HG03095 (cell line): ENCODE measurements around the gene SPC24.
"Not testable (repeated sequence)": the region's sequence is repeated elsewhere in the genome, so short reads cannot be mapped to it uniquely, and the experiment has no call there.

Experiments
- ATAC-seq: cut with Tn5 transposase; IDR thresholded peaks from one replicate; pipeline ENCODE4 v1.9.1; 2021; ENCODE audit warnings: moderate library complexity; ENCODE audit not compliant: unreplicated experiment

SPC24 gene

DNA sequence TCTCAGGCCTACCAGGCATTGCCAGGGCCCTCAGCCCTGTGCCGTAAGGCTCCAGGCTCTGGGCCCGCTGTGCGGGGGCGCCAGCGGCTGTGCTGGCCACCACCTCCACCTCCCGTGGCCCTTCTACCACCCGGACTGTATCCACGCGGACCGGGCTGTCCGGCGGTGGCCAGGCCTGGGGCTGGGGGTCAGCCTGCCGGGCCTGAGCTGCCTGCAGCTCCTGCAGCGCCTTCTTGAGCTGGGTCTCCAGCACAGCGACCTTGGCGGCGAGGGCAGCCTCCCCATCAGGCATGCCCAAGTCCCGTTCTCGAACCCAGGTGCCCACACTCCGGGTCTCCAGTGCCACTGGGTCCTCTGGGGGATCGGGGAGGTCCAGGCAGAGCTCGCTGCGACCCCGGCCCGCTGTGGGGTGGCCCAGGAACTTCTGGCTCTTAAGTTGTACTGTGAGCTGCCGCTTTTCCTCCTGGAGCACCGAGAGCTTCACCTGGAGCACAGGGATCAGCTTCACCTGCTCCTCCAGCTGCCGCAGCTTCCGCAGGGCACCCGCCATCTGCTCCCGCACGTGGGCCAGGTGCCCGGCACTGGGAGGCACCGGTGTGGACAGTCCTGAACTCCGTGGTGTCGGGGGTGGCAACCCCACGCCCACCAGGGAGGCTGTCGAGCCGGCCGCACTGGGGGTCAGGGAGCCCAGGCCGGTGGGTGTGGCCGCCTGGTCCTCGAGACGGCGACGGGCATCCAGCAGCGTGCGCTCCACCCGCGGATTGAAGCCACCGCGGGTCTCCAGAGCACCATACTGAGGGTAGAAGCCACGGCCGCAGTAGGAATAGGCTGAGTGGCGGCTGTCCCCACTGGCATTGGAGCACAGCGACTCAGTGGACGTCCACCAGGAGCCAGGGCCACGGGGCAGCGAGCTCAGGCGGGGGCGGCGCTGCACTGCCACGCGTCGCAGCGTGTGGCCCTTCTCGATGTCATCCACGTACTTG is 37.7 kb upstream of the SPC24 start:
- ATAC-seq, result no peak

GRCh38 chr19:11191934-11192333 is 36.4 kb upstream of the SPC24 start:
- no peak for ATAC-seq

DNA sequence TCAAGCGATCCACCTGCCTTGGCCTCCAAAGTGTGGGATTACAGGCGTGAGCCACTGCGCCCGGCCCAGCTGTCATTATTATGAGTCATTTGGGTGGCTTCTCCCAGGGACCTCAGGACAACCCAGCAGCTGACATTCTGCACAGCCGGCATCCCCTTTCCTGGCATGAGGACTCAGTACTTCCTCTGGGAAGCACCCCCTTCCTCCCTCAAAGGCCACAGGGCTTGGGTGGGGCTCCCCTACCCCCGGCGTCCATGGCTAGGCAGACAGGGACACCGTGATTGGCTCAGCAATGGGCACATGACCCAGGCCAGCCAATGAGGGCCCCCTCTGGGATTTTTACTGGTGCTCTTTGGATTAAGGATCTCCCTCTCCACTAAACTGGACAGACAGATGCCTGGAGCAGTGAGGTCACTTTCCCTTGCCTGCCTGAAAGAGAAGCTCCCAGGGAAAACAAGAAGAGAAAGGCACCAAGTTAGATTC is 35.7 kb upstream of the SPC24 start:
- no peak for ATAC-seq

DNA sequence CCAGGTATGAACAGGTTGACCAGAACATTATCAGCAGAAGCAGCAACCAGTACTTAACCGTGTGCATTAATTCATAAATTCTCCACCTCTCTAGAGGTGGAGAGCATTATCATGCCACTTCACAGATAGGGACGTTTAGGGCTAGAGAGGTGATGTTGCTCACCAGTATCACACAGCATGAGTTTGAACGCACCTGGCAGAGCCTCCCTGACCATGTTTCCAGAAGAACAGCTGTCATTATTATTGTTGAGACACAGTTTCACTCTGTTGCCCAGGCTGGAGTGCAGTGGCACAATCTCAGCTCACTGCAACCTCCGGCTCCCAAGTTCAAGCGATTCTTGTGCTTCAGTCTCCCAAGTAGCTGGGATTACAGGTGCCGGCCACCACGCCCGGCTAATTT is 34.9 kb upstream of the SPC24 start:
- no peak for ATAC-seq

DNA sequence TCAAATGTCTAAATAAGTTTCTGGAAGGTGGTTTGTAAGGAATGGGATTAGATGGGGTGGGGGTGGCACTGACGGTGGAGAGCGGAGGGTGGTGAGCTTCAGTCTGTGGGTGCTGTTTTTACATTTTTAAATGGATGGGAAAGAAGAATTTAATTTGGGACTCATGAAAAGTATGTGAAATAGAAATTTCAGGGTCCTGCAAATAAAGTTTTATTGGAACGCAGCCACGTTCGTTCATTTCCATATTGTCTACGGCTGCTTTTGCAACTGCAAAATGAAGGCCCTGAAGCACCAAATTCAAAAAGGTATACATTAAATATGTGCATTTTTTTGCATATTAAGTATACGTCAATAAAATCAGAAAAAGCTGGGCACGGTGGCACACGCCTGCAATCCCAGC is 31.9 kb upstream of the SPC24 start:
- ATAC-seq, result no peak

DNA sequence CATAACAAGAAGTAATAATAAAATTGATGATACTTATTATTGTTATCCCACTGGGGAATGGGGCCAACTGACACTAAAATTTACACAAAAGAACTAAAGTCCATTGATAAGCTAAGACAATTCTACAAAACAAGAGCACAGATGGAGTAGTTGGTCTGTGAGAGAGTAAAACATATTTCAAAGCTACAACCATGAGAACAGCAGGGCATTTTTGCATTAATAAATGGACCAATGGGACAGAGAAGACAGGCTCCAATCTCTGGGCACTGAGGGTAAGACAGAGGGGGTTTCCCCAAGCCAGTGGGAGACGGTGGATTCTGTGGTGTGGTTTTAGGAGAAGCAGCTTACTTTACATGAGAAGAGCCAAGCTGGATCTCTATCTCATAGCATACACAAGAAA is 27.4 kb upstream of the SPC24 start:
- ATAC-seq, result no peak

GRCh38 chr19:11181488-11181887 is 25.9 kb upstream of the SPC24 start:
- no peak for ATAC-seq

- ATAC-seq, result not testable (repeated sequence)
Observed at GRCh38 chr19:11180975-11181374, 25.4 kb upstream of the SPC24 start.

DNA sequence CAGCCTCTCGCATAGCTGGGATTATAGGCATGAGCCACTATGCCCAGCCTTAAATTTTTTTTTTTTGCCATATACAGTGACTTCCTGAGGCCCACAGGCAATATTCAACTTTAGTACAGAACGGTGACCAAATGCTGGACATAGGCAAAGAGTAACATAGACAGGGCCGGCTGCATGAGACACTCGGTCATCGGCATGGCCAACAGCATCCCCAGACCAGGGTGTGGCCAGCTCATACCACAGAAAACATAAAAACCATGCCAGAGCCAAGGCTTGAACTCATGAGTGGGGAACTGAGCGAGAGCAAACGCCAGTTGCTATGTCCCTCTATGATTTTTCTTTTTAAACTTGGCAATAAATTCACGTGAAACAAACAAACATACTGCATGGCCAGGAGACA is 24.8 kb upstream of the SPC24 start:
- ATAC-seq, result no peak

DNA sequence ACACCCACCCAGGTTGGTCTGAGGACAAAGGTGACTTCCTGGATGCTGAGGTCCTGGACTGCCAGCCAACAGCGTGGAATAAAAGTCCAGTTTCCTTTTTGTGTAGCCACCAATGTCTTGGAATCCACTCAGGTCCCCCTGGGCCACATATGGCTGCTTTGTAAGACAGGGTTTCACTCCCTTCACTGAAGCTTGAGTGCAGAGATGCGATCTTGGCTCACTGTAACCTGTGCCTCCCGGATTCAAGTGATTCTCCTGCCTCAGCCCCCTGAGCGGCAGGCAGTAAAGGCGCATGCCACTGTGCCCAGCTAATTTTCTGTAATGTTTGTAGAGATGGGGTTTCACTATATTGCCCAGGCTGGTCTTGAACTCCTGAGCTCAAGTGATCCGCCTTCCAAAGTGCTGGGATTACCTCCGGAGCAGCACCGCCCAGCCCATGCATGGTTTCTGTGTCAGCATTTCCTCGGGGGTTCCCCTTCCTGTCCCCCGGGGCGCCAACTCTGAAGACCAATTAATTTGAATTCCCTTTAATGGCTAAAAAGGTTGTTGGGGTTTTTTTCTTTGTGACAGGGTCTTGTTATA is 24.2 kb upstream of the SPC24 start:
- ATAC-seq, result no peak

GRCh38 chr19:11179145-11179465 is 23.5 kb upstream of the SPC24 start:
- not testable (repeated sequence) for ATAC-seq

DNA sequence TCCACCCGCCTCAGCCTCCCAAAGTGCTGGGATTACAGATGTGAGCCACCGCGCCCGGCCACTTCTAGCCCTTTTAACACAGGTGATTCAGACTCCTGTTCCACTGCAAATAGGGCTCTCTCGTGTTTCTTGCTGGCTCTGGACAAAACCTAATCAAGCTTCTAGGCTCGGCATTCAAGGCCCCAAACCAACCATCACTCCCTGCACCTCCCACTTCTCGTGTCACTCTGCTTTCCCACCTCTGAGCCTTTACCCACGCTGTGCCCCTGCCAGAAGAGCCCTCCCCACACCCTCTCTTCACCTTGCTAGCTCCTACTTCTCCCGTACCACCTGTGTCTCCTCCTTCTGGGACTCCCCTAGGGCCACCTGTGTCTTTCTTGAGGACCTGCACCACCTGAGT is 22.0 kb upstream of the SPC24 start:
- ATAC-seq, result no peak

GRCh38 chr19:11176466-11177193 is 21.0 kb upstream of the SPC24 start:
- ATAC-seq, result no peak

DNA sequence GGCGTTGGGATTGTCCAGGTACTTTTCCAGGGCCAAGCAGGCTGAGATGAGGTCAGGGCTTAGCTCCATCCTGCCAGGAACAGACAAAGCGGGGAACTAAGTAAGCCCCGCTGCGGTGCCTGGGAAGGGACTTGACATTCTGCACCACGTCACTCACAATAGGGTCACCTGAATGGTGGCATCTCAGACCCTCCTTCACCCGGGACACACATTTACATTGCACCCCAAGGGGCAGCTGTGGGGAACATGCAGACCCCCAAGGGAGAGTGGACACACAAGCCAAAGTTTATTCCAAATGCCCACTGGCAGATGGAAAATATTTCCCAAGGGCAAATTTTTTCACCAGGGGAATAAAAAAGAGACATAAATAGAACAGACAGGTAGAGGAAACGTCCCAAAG is 20.3 kb upstream of the SPC24 start:
- ATAC-seq, result no peak

GRCh38 chr19:11174336-11174735 is 18.8 kb upstream of the SPC24 start:
- no peak for ATAC-seq

GRCh38 chr19:11173516-11174155 is 18.1 kb upstream of the SPC24 start:
- ATAC-seq, result no peak

DNA sequence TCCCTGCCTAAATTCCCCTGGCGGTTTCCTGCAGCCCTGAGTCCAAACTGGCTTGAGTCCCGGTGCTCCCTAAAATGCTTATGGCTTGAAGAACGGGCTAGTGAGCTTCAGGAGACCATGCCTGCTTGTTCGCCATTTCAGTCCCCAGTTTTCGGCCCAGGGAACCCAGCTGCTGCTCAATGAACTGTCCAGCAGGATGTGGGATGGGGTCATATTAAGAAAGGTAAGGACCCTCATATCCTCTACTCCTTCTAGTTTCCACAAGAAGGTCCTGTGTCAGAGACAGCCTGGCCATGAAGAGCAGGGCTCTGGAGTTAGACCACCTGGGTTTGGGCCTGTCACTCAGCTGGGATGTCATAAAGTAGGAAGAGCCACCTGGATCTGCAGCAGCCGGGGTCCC is 17.0 kb upstream of the SPC24 start:
- no peak for ATAC-seq

- ATAC-seq, result no peak
Observed at GRCh38 chr19:11171144-11171543, 15.6 kb upstream of the SPC24 start.

DNA sequence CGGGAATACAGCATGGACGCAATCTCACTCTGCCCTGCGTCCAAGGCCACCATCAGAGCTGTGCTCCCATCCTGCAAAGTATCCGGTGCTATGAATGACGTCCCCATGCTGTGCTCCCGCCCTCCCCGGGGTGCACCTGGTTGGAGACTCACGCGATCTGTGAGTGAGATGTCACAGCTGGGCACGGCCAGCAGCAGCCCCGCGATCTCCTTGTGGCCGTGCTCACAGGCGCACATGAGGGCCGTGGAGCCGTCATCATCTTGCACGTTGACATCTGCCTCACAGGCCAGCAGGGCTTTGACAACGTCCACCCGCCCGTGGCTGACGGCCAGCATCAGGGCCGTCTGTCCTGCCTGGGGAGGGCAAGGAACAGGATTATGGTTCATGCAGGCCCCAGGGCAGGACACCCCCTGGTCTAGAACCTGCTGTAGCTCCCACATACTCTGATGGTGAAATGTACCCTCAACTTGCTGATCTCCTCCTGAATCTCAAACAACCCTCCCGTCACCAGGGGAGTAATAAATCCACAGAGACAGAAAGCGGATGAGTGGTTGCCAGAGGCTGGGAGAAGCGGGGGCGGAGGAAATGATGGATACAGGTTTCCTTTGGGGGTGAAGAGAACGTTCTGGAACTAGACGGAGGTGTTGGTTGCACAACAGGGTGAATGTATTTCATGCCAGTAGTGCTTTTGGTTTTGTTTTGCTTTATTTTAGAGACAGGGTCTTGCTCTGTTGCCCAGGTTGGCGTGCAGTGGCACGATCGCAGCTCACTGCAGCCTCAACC is 14.5 kb upstream of the SPC24 start:
- ATAC-seq, result no peak

GRCh38 chr19:11168568-11168967 is 13.0 kb upstream of the SPC24 start:
- no peak for ATAC-seq
